Kidney (tissue), 14 donors: ENCODE measurements around the gene PPP2R2C. TPM values are rescaled to one million over a fixed set of nuclear protein-coding genes. Genes with fewer than 3 reads are reported as not detected.

ENCODE experiments used
- DNase-seq, 5 donors: peaks; one replicate each; pipeline ENCODE4 v3.0.0-alpha.2; 2013 to 2020
- FAIRE-seq: peaks from 2 replicates; lab custom pipeline; 2012; peaks lifted over from hg19 to GRCh38; lab: Jason Lieb, UNC
- H3K27ac ChIP-seq, 2 donors: one replicate each; pipeline ENCODE4 v1.7.0; 2013; ENCODE audit warnings: low read depth in 2 of 2, low read length in 2 of 2, inconsistent platforms in 1 of 2
- H3K27me3 ChIP-seq: one replicate; pipeline ENCODE4 v1.7.1; 2013; ENCODE audit warnings: low read length, inconsistent platforms; ENCODE audit not compliant: control insufficient read depth, insufficient read depth
- H3K36me3 ChIP-seq, 3 donors: one replicate each; pipeline versions ENCODE4 v1.7.0 to v1.7.1; 2013; ENCODE audit warnings: low read length in 3 of 3, control low read depth in 1 of 3, inconsistent platforms in 1 of 3; ENCODE audit not compliant: insufficient read depth in 3 of 3, control insufficient read depth in 2 of 3
- H3K4me1 ChIP-seq, 3 donors: one replicate each; pipeline versions ENCODE4 v1.7.0 to v1.7.1; 2013; ENCODE audit warnings: low read length in 3 of 3, inconsistent platforms in 1 of 3, low read depth in 1 of 3; ENCODE audit not compliant: control insufficient read depth in 2 of 3, insufficient read depth in 2 of 3
- H3K4me3 ChIP-seq, 3 donors: one replicate each; pipeline versions ENCODE4 v1.7.0 to v1.8.1; 2013; ENCODE audit warnings: low read length in 3 of 3, control low read depth in 1 of 3, inconsistent platforms in 1 of 3
- H3K9ac ChIP-seq, 3 donors: one replicate each; pipeline versions ENCODE4 v1.7.0 to v1.7.1; 2013; ENCODE audit warnings: low read length in 3 of 3, control low read depth in 1 of 3, inconsistent platforms in 1 of 3
- H3K9me3 ChIP-seq, 3 donors: one replicate each; pipeline versions ENCODE4 v1.7.0 to v1.7.1; 2013; ENCODE audit warnings: low read length in 3 of 3, control low read depth in 1 of 3, inconsistent platforms in 1 of 3; ENCODE audit not compliant: control insufficient read depth in 2 of 3, insufficient read depth in 1 of 3
- CTCF ChIP-seq: IDR thresholded peaks from 3 replicates; pipeline ENCODE4 v1.5.1; 2012; ENCODE audit warnings: mild to moderate bottlenecking, moderate library complexity, borderline replicate concordance; ENCODE audit not compliant: insufficient read depth; ENCODE audit errors: extremely low read depth
- intact Hi-C: fragments of 100-400 bp; cut with DNase I; formaldehyde crosslinking; loops from one replicate; pipeline ENCODE4 v1.11.1; 2022
- polyA plus RNA-seq: library from polyadenylated mRNA; stranded (reverse); fragments of 350-450 nt; fragmentation: Illumina TruSeq; extraction: RNeasy Lipid Tissue Mini Kit (QIAGEN cat#74804); gene quantifications from one replicate; pipeline ENCODE4 v1.2.3, GENCODE V29; 2014; ENCODE audit warnings: low read depth, low replicate concordance; ENCODE audit not compliant: insufficient read depth
- total RNA-seq: library from RNA; stranded (reverse); fragmentation: NEBNext Ultra II Directional; extraction: Animal tissue kit (Norgen Biotek cat#: 25700); gene quantifications from one replicate; pipeline ENCODE4 v1.2.1, GENCODE V29; 2021
- donor health status: control.
- donor health status: control.
- donor health status: control.
- donor health status: control.
- donor health status: control.
- donor health status: DM: yes; HTN: yes; CAD: no.
- donor health status: Normal renal cell carcinoma (clear cell type).

Gene PPP2R2C
- total and polyA plus RNA-seq, 2 donors from 2014 or later, result 0.39 to 0.82 TPM

- Histone ChIP-seq H3K9ac (no peak overlapping the region), H3K36me3 (no peaks in the 10 kb centered on the region), H3K4me1 (no peaks in the 10 kb centered on the region), H3K27me3 (no peaks in the 10 kb centered on the region), H3K4me3 (no peak overlapping the region), H3K9me3 (no peaks in the 10 kb centered on the region), H3K27ac (no peak overlapping the region)
- FAIRE-seq, result no peak
- intact Hi-C loops, result no loop called here
- no peak for TF ChIP-seq CTCF
- DNase-seq, result peak in 1 of 5 donors; percentile 39
Observed at GRCh38 chr4:6345866-6346265, 126.5 kb downstream of the PPP2R2C start.

- no peak overlapping the region for H3K9ac ChIP-seq
- intact Hi-C loops, result no loop called here
- H3K9me3 ChIP-seq, result no peaks in the 10 kb centered on the region
- no peak overlapping the region for H3K4me3 ChIP-seq
- no peaks in the 10 kb centered on the region for H3K36me3 ChIP-seq
- no peak for TF ChIP-seq CTCF
- no peaks in the 10 kb centered on the region for H3K4me1 ChIP-seq
- FAIRE-seq (no peak), DNase-seq (peak in 1 of 5 donors; percentile 12)
- no peak overlapping the region for H3K27ac ChIP-seq
- no peaks in the 10 kb centered on the region for H3K27me3 ChIP-seq
Observed at GRCh38 chr4:6345096-6345830, 127.2 kb downstream of the PPP2R2C start.

DNA sequence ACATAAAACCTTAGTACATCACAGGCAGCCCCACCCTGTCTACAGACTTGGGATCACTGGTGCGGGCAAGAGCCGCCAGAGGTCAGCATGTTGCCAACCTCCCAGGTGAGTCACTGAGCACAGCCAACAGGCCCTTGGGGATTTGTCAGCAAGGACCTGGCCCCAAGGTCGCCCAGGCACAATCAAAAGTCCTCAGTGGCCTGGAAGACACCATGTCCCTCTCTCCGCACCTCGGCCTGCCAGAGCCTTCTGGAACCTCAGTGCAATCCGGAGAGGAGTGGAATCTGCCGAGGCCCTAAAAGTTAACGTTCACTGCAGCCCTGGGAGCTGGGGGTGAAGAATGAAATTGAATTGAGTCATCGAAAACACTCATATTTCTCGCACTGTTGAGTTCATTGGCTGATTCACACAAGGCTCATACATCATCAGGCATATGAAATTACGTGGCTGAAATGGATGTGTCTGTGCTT lies 128.4 kb downstream of the PPP2R2C start:
- TF ChIP-seq CTCF, result no peak
- Histone ChIP-seq H3K27ac (no peak overlapping the region), H3K27me3 (no peaks in the 10 kb centered on the region), H3K36me3 (no peaks in the 10 kb centered on the region), H3K4me1 (no peaks in the 10 kb centered on the region), H3K9ac (no peak overlapping the region), H3K9me3 (no peaks in the 10 kb centered on the region), H3K4me3 (no peak overlapping the region)
- intact Hi-C loops, result no loop called here
- DNase-seq (peak in 1 of 5 donors; percentile 74), FAIRE-seq (no peak)
